NCI-H460 (cell line): ENCODE measurements around the gene CELA2A. TPM values are rescaled to one million over a fixed set of nuclear protein-coding genes. Genes with fewer than 3 reads are reported as not detected.
A peak's percentile ranks its signal among the peaks of the same experiment; 100 is the strongest.

Source experiments
- DNase-seq: peaks from one replicate; pipeline ENCODE4 v3.0.0-alpha.2; 2016; ENCODE audit warnings: low read depth; ENCODE audit errors: extremely low read depth
- polyA plus RNA-seq: library from polyadenylated mRNA; depleted of rRNA; stranded (reverse); fragments of >200 nt; gene quantifications from 2 replicates; pipeline ENCODE4 v1.2.3, GENCODE V29; 2014; cell fraction: nucleus; rRNA removed
- total RNA-seq: library from RNA; depleted of rRNA; stranded (reverse); fragments of >200 nt; shearing (Covaris generic); gene quantifications from 2 replicates; pipeline ENCODE4 v1.2.3, GENCODE V29; 2014; rRNA removed

Gene CELA2A
- not detected in 2 replicates for total RNA-seq
- not detected in 2 replicates for polyA plus RNA-seq

GRCh38 chr1:15456313-15456954 lies at the start of gene CELA2A:
CELA2A (plus strand) TSS chr1:15456732; CDS start chr1:15456754, 22 bp downstream.
- no peak for DNase-seq

- peak; percentile 85 for DNase-seq
These were observed 49.0 kb upstream of the CELA2A start for GRCh38 chr1:15407580-15407979.

- no peak for DNase-seq
These were observed 47.6 kb upstream of the CELA2A start for GRCh38 chr1:15408890-15409387.

- peak; percentile 89 for DNase-seq
These were observed 46.9 kb upstream of the CELA2A start, which contains the start of gene EFHD2 for GRCh38 chr1:15409388-15410222. EFHD2 (plus strand) TSS chr1:15409888; CDS start chr1:15409972, 84 bp downstream.

- no peak for DNase-seq
These were observed 46.2 kb upstream of the CELA2A start for GRCh38 chr1:15410223-15410883.

GRCh38 chr1:15410884-15411245 lies 45.7 kb upstream of the CELA2A start:
- no peak for DNase-seq

GRCh38 chr1:15411593-15412137 lies 44.9 kb upstream of the CELA2A start:
- DNase-seq = no peak

- no peak for DNase-seq
These were observed 44.2 kb upstream of the CELA2A start for GRCh38 chr1:15412175-15412800.

GRCh38 chr1:15412843-15413242 lies 43.7 kb upstream of the CELA2A start:
- no peak for DNase-seq

GRCh38 chr1:15413563-15414444 lies 42.7 kb upstream of the CELA2A start:
- DNase-seq = no peak

- no peak for DNase-seq
These were observed 42.0 kb upstream of the CELA2A start for GRCh38 chr1:15414445-15414983.

- DNase-seq = no peak
These were observed 39.2 kb upstream of the CELA2A start for GRCh38 chr1:15417059-15417934.

GRCh38 chr1:15418806-15419515 lies 37.6 kb upstream of the CELA2A start:
- no peak for DNase-seq

- DNase-seq = no peak
These were observed 35.6 kb upstream of the CELA2A start for GRCh38 chr1:15420853-15421465.

- DNase-seq = no peak
These were observed 33.7 kb upstream of the CELA2A start for GRCh38 chr1:15422871-15423270.

- no peak for DNase-seq
These were observed 33.0 kb upstream of the CELA2A start for GRCh38 chr1:15423355-15424077.
